Muscle of back (tissue), 11 donors: Measurements from ENCODE around the gene FLT3LG. TPM values are rescaled to one million over a fixed set of nuclear protein-coding genes. Genes with fewer than 3 reads are reported as not detected.

Source experiments
- DNase-seq, 3 donors: peaks; one replicate each; pipeline versions ENCODE4 v3.0.0 to v3.0.0-alpha.2; 2013
- polyA plus RNA-seq, 10 donors: library from polyadenylated mRNA; unstranded; fragments of 120-200 nt; gene quantifications; one replicate each; pipeline ENCODE4 v1.2.1, GENCODE V29; 2013; ENCODE audit not compliant: insufficient read length in 10 of 10

The FLT3LG gene
- polyA plus RNA-seq, 10 donors, result 2.2 to 8.1 (median 3.4) TPM

DNA sequence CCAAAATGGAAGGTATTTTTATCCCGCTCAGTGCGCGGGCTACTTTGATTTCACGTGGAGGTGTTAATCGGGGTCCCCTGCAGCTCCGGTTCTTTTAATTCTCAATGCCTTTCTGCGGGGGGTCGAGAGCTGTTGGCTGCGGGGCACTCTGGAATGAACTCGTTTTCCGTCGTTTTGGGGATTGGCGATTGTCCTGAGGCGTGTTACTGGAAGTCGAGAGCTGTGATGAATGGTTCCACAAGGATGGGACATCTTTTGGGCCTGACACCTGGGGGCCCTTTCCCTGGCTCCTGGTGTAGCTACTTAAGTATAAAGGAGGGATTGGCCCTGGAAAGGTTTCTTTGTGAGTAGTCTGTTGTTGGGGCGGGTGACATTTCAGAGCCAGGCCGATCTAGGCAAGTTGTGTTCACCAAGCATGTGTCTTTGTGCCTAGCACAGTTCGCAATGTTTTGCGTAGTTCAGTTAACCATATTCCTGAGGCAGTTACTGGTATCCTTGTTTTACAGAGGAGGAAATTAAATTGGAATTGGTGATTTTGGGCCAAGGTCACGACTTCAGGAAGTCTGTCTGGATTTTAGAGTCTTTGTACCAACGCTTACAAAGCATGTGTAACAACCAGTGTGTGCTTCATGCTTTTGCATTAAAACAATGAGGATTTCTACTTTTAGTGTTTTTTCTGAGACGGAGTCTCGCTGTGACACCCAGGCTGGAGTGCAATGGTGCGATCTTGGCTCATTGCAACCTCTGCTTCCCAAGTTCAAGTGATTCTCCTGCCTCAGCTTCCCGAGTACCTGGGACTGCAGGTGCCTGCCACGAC is 14.2 kb downstream of the FLT3LG start:
- no peak for DNase-seq

DNA sequence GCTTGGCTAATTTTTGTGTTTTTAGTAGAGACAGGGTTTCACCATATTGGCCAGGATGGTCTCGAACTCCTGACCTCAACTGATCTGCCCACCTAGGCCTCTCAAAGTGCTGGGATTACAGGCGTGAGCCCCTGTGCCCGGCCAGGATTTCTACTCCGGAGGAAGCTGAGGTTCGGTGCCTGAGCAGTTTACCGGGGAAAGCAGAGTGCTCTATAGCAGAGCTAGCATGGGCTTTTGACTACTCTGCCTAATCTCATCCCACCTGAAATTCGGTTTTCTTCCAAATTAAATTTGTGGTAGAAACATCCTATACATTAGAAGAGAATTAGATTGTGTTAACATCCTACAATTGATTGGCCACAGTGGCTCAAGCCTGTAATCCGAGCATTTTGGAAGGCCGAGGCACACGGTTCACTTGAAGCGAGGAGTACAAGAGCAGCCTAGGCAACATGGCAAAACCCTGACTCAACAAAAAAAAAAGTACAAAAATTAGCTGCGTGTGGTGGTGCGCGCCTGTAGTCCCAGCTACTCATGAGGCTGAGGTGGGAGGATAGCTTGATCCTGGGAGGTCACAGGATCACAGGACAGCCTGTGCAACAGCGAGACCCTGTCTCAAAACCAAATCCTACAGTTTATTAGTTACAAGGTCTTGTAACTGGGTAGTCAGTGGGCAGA is 15.0 kb downstream of the FLT3LG start:
- DNase-seq, result no peak

DNA sequence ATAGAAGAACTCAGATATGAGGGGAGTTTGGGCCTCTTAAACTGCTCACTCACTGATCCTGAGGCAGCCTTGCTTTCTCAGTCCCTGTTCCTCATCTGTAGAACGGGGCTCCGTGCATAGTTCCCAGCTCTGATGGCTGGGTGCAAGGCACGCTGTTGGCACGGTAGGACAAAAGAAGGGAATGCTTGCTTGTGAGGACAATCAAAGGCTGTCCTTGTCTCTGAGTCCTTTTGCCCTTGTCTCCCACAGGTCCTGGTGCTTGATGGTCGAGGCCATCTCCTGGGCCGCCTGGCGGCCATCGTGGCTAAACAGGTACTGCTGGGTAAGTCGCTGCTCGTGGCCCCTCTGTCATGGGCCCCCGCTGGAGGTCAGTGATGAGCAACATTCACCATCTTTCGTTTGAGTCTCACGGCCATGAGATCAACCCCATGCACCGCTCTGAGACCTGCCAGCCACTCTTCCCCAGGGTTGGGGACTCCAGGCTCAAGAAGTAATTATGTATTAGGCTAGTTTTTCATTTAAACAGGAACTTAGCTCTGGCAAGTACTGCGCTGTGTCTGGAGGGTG is 15.7 kb downstream of the FLT3LG start:
- no peak for DNase-seq

DNA sequence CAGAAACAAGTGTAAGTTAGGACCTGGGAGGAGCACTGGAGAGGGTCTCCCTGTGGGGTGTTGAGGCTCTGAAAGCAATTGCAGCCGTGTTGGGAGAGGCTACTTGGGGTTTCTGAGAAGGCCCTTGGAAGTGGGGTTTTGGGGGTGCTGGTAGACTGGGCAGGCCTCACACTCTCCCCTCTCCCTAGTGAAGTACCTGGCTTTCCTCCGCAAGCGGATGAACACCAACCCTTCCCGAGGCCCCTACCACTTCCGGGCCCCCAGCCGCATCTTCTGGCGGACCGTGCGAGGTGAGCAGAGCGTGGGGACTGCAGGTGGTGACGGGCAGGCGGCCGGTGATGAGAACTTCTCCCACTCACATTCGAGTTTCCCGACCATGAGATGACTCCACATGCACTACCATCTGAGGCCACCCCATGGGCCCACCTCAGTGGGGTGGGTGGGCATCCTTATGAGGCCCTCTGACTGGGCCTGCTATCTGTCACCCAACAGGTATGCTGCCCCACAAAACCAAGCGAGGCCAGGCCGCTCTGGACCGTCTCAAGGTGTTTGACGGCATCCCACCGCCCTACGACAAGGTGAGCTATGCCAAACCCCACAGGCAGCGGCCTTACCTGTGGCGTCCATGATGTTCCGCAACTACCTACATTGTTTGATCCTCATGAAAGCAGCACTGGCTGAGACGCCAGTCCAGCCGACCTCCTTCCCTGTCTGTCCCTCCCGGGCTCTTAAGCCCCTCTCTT is 16.4 kb downstream of the FLT3LG start:
- DNase-seq, result no peak

GRCh38 chr19:49491030-49491803 is 17.2 kb downstream of the FLT3LG start:
- DNase-seq, result no peak

DNA sequence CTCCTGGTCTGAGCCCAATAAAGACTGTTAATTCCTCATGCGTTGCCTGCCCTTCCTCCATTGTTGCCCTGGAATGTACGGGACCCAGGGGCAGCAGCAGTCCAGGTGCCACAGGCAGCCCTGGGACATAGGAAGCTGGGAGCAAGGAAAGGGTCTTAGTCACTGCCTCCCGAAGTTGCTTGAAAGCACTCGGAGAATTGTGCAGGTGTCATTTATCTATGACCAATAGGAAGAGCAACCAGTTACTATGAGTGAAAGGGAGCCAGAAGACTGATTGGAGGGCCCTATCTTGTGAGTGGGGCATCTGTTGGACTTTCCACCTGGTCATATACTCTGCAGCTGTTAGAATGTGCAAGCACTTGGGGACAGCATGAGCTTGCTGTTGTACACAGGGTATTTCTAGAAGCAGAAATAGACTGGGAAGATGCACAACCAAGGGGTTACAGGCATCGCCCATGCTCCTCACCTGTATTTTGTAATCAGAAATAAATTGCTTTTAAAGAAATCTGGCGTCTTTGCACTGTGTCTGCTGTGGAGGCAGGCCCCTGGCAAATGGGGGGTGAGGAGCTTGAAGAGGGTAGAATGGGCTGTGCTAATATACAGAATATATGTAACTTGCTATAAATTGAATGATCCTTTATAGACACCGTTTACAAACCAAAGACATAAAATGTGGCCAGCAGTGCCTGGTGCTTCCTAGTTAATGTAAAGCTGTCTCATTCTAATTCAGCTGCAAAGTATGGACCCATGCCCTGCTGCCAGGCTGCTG is 18.0 kb downstream of the FLT3LG start:
- DNase-seq, result no peak

- DNase-seq, result no peak
Measured at GRCh38 chr19:49492573-49493405, 18.8 kb downstream of the FLT3LG start.

DNA sequence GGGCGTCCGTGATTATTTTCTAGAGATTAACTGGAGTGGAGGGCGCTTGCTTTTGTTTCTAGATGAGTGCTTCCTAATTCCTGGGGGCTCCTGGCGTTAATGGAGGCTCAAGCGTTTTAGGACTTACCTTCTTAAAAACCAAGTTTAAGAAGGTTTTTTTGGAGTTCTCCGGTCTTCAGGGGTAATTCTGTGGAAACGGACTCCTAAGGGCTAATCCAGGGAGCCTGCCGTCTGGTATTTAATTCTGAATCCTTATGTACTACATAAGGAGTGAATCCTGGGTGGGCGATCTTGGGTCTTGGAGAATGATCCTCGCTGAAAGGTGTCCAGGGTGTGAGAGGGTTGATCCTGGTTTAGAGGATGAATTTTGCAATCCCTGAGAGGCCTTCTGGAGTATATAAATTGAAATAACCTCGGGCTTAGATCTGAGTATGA is 22.6 kb downstream of the FLT3LG start:
- DNase-seq, result no peak

- peak in 1 of 3 donors; percentile 74 for DNase-seq
Measured at GRCh38 chr19:49497047-49497788, 23.2 kb downstream of the FLT3LG start.

- DNase-seq, result no peak
Measured at GRCh38 chr19:49497789-49498103, 23.7 kb downstream of the FLT3LG start.

- no peak for DNase-seq
Measured at GRCh38 chr19:49498475-49498874, 24.5 kb downstream of the FLT3LG start.

GRCh38 chr19:49499030-49499670 is 25.1 kb downstream of the FLT3LG start:
- DNase-seq, result no peak

- DNase-seq, result peak; percentile 65 to 91 (median 76)
Measured at GRCh38 chr19:49502866-49503581, 29.0 kb downstream of the FLT3LG start.

DNA sequence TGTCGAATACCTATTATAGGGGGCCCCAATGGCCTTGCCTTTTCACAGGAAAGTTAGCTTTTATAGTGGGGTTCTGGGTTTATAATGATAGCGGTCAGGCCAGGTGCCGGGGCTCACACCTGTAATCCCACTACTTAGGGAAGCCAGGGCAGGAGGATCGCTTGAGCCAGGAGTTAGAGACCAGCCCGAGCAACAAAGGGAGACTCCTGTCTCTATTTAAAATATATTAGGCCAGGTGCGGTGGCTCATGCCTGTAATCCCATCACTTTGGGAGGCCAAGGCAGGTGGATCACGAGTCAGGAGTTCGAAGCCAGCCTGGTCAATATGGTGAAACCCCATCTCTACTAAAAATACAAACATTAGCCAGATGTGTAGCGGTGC is 29.6 kb downstream of the FLT3LG start:
- no peak for DNase-seq

GRCh38 chr19:49506575-49507105 is 32.6 kb downstream of the FLT3LG start:
- DNase-seq, result peak in 1 of 3 donors; percentile 57

DNA sequence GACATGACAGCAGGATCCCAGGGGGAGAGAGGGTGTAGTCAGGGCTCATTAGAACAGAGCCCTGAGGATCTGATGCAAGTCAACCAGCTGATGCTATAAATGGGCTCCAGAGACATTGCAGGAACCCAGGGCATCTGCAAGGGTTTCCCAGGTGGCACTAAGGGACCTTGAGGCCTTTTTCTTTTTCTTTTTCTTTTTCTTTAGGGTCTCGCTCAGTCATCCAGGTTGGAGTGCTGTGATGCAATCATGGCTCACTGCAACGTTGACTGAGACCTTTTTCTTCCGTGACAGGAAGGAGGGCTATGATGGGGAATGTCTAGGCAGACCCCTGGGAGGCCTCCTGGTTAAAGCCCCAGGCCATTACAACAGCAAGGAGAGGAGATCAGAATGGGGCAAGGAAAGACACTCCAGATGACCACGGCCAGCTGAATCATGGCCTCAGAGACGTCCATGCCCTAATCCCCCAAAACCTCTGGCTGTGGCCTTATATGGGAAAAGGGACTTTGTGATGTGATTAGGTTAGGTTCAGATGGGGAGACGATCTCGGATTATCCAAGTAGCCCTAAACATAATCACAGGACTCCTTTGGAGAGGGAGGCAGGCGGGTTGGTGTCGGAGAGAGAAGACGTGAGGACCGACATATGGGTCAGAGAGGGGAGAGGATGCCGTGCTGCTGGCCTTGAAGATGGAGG is 33.9 kb downstream of the FLT3LG start:
- no peak for DNase-seq
